D721Med (cell line): ENCODE results near the gene ALDH4A1.
"Not testable (repeated sequence)": the region's sequence is repeated elsewhere in the genome, so short reads cannot be mapped to it uniquely, and the experiment has no call there.

Source experiments
- DNase-seq: peaks from one replicate; pipeline ENCODE4 v3.0.0; 2011; ENCODE audit warnings: low spot score; ENCODE audit not compliant: insufficient read length
- FAIRE-seq: peaks from 2 replicates; lab custom pipeline; 2011; peaks lifted over from hg19 to GRCh38; lab: Jason Lieb, UNC
- CTCF ChIP-seq: IDR thresholded peaks from 2 replicates; pipeline ENCODE4 v1.5.1; 2012; ENCODE audit warnings: mild to moderate bottlenecking, control low read depth; ENCODE audit not compliant: insufficient read depth; ENCODE audit errors: missing control alignments

The ALDH4A1 gene

GRCh38 chr1:18898567-18898966 is 3.8 kb downstream of the ALDH4A1 start:
- no peak for FAIRE-seq
- no peak for TF ChIP-seq CTCF
- no peak for DNase-seq

GRCh38 chr1:18895317-18895716 is 7.0 kb downstream of the ALDH4A1 start:
- DNase-seq, result no peak
- no peak for TF ChIP-seq CTCF
- FAIRE-seq, result no peak

GRCh38 chr1:18893120-18893519 is 9.2 kb downstream of the ALDH4A1 start:
- no peak for TF ChIP-seq CTCF
- FAIRE-seq (no peak), DNase-seq (no peak)

- not testable (repeated sequence) for FAIRE-seq, DNase-seq
These were observed 10.5 kb downstream of the ALDH4A1 start for GRCh38 chr1:18891858-18892257.

GRCh38 chr1:18891426-18891780 is 11.0 kb downstream of the ALDH4A1 start:
- TF ChIP-seq CTCF, result no peak
- FAIRE-seq (no peak), DNase-seq (no peak)

GRCh38 chr1:18890706-18891425 is 11.5 kb downstream of the ALDH4A1 start:
- DNase-seq (no peak), FAIRE-seq (no peak)
- TF ChIP-seq CTCF, result no peak

- FAIRE-seq (no peak), DNase-seq (no peak)
- no peak for TF ChIP-seq CTCF
These were observed 16.4 kb downstream of the ALDH4A1 start for GRCh38 chr1:18886003-18886335.
